CD4-positive, CD25-positive, alpha-beta regulatory T cell (primary cell): ENCODE results near the gene SULF2. TPM values are rescaled to one million over a fixed set of nuclear protein-coding genes. Genes with fewer than 3 reads are reported as not detected.

Experiments
- ATAC-seq, 2 donors: fragments of 150-1000 bp; cut with Tn5 transposase; one replicate each; pipeline ENCODE4 v1.10.0; 2021; ENCODE audit warnings: low read depth in 2 of 2, moderate number of reproducible peaks in 2 of 2, moderate library complexity in 1 of 2
- DNase-seq, 3 donors: peaks; one replicate each; pipeline versions ENCODE4 v3.0.0 to v3.0.0-alpha.2; 2012 to 2022; ENCODE audit warnings: mixed read lengths in 1 of 3
- H3K27ac ChIP-seq: one replicate; pipeline ENCODE4 v1.7.0; 2013; ENCODE audit warnings: mild to moderate bottlenecking, low read length; ENCODE audit not compliant: insufficient read depth, poor library complexity, severe bottlenecking
- H3K27me3 ChIP-seq: one replicate; pipeline ENCODE4 v1.7.0; 2013; ENCODE audit warnings: low read length; ENCODE audit not compliant: control insufficient read depth, insufficient read depth
- H3K36me3 ChIP-seq: one replicate; pipeline ENCODE4 v1.7.0; 2013; ENCODE audit warnings: mild to moderate bottlenecking, low read length, moderate library complexity; ENCODE audit not compliant: control insufficient read depth, insufficient read depth
- H3K4me1 ChIP-seq: 2 replicates; pipeline ENCODE4 v1.7.0; 2013; ENCODE audit warnings: mild to moderate bottlenecking, low read length; ENCODE audit not compliant: insufficient read depth, control insufficient read depth, poor library complexity, severe bottlenecking
- H3K4me3 ChIP-seq: one replicate; pipeline ENCODE4 v1.7.0; 2013; ENCODE audit warnings: low read depth, mild to moderate bottlenecking, low read length, moderate library complexity
- H3K9me3 ChIP-seq, 2 experiments: 1 replicate in 1 of 2; 2 replicates in 1 of 2; pipeline ENCODE4 v1.7.0; 2013; ENCODE audit warnings: low read length in 2 of 2, mild to moderate bottlenecking in 1 of 2, moderate library complexity in 1 of 2; ENCODE audit not compliant: control insufficient read depth in 2 of 2
- H3K27ac Mint-ChIP-seq, 3 donors: one replicate each; pipeline ENCODE4 v1.8.0; 2020 to 2022; ENCODE audit warnings: mild to moderate bottlenecking in 3 of 3, mixed read lengths in 3 of 3, moderate library complexity in 2 of 3
- H3K27me3 Mint-ChIP-seq: one replicate; pipeline ENCODE4 v1.8.0; 2022; ENCODE audit warnings: mild to moderate bottlenecking, mixed read lengths
- H3K36me3 Mint-ChIP-seq: one replicate; pipeline ENCODE4 v1.8.0; 2020; ENCODE audit warnings: mixed read lengths
- H3K4me1 Mint-ChIP-seq, 4 donors: one replicate each; pipeline ENCODE4 v1.8.0; 2020 to 2022; ENCODE audit warnings: mixed read lengths in 4 of 4, mild to moderate bottlenecking in 1 of 4
- H3K4me3 Mint-ChIP-seq, 4 donors: one replicate each; pipeline ENCODE4 v1.8.0; 2020 to 2022; ENCODE audit warnings: mild to moderate bottlenecking in 4 of 4, mixed read lengths in 4 of 4, moderate library complexity in 3 of 4
- H3K9me3 Mint-ChIP-seq, 7 donors: one replicate each; pipeline ENCODE4 v1.8.0; 2020 to 2022; ENCODE audit warnings: mixed read lengths in 7 of 7, mild to moderate bottlenecking in 3 of 7, moderate library complexity in 2 of 7
- polyA plus RNA-seq, 4 donors: library from polyadenylated mRNA; unstranded; fragments of 300-500 nt; fragmentation: Illumina TruSeq; gene quantifications; one replicate each; pipeline ENCODE4 v1.2.3, GENCODE V29; 2021
- total RNA-seq: library from RNA; stranded (reverse); gene quantifications from one replicate; pipeline ENCODE4 v1.2.3, GENCODE V29; 2022

Gene SULF2
- total and polyA plus RNA-seq, 5 donors from 2014 or later, result 0.33 to 1.2 (median 0.74) TPM; not detected in 1

DNA sequence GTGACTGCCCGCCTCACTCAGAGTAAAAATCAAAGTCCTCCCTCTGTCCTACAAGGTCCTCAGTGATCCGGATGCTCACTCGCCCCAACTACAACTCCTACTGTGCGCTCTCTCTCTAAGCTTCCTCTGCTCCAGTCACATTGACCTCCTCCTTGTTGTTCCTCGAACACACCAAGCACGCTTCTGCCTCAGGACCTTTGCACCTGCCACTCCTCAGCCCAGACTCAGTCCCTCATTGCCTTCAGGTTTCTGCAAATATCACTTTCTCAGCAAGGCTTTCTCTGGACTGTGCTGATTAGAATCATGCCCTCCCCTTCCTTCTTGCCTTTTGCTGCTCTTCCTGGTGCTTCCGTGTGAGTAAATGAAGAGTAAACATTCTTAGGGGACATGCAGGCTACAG is 41.6 kb downstream of the SULF2 start:
- H3K4me1 ChIP-seq, result peaks cover 5% of the 10 kb centered on the region
- no peak overlapping the region for H3K27ac ChIP-seq
- peaks cover 10% of the 10 kb centered on the region for H3K27me3 Mint-ChIP-seq
- H3K4me3 Mint-ChIP-seq, result no peak overlapping the region
- DNase-seq (no peak), ATAC-seq (no peak)
- H3K36me3 Mint-ChIP-seq, result no peaks in the 10 kb centered on the region
- no peaks in the 10 kb centered on the region for H3K9me3 Mint-ChIP-seq
- H3K9me3 ChIP-seq, result no peaks in the 10 kb centered on the region
- H3K27me3 ChIP-seq, result no peaks in the 10 kb centered on the region
- no peak overlapping the region for H3K4me3 ChIP-seq
- peaks cover 1 to 9% (median 3%) of the 10 kb centered on the region in 4 donors for H3K4me1 Mint-ChIP-seq
- H3K27ac Mint-ChIP-seq, result peak overlapping the region in 1 of 3 donors; percentile 5
- H3K36me3 ChIP-seq, result no peaks in the 10 kb centered on the region

DNA sequence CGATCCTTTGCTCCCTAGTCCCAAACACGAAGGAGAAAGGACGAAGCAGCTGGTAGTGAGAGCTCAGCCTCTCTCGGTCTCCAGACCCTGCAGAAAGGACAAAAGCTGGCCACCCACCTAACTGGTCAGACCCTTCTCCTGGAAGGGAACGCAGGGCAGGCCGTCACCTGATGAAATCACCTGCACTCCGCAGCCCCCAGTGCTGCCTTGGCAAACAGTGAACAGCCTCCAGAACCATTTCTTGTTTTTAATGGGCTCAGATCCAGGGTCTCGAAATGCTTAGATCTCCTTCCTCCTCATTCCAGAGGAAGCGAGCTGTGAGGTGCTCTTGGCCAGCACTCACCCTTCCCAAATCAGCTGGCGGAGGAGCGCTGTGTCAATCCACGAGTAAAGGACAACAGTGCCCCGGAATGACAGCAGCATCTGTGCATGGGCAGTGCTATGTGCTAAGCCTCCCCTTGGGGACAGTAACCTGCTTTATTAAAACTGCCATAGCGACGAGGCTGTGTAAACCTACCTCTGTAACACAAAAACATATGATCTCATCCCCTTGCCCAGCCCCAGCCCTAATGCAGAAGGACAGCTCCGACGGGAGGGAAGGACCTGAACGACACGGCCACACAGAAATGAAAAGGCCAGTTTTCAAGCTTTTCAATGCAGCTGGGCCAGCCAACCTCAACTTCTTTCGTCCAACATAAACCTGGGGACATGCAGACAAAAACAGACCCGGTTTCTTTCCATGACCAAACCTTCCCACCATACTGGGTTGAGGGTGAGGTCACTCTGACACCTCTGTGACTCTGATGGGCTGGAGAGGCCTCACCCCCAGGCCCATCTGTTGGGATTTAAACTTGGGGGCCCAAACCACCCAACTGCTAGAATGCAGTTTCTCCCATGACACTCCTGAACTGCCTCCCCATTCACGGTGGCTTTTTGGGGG is 43.3 kb downstream of the SULF2 start:
- H3K27me3 ChIP-seq, result no peaks in the 10 kb centered on the region
- Mint-ChIP-seq H3K4me3 (no peak overlapping the region), H3K4me1 (no peaks in the 10 kb centered on the region), H3K27ac (peak overlapping the region in 2 of 3 donors; percentile 65 to 86), H3K27me3 (peaks cover 6% of the 10 kb centered on the region), H3K9me3 (no peaks in the 10 kb centered on the region), H3K36me3 (no peaks in the 10 kb centered on the region)
- H3K4me1 ChIP-seq, result no peaks in the 10 kb centered on the region
- DNase-seq (no peak), ATAC-seq (no peak)
- H3K27ac ChIP-seq, result no peak overlapping the region
- no peaks in the 10 kb centered on the region for H3K36me3 ChIP-seq
- H3K9me3 ChIP-seq, result no peaks in the 10 kb centered on the region
- H3K4me3 ChIP-seq, result no peak overlapping the region

DNA sequence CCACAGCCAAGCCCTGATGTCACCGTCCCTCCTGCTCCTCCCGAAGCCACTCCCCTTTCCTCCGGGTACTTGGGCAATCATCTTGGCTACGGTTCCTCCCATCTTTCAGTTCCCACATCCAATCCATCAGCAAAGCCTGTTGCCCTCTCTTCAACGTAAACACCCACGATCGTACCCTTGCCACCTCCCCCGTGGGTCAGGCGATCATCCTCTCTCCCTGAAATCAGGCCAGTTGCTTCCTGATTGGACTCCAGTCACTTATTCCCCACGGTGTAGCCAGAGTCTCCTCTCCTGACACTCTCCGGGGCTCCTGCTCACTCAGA is 44.5 kb downstream of the SULF2 start:
- H3K4me3 Mint-ChIP-seq, result no peak overlapping the region

DNA sequence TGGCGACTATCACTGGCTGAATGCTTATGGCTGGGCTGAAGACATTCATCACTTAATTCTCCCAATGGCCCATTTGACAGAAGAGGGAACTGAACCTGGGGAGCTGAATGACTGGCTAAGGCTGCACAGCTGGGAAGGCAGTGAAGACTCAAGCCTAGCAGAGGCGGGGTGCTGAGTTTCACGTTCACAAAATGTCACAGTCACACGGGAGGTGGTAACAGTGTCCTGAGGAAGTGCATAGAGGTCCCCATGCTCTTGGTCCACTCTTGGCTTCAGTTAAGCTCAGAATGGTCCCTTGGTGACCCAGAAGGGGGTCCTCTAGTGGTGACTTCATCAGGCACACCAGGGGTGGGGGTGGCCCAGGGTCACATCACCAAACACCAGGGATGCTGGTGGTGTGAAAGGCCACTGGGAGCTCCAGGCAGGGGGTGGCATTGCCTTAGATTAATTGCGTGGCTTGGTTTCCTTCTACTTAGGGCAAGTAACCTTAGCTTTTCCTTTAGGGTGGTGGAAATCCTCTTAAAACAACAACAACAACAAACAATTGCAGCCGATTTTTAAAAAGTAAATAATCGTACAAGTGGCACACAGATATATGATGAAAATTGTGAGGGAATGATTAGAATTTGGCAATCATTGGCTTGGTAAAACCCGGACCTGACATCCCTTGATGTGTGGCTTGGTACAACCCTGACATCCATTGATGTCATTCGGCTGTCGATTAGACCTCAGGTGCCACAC is 45.0 kb downstream of the SULF2 start:
- H3K27ac ChIP-seq, result no peak overlapping the region
- H3K4me1 Mint-ChIP-seq, result no peaks in the 10 kb centered on the region
- no peaks in the 10 kb centered on the region for H3K36me3 ChIP-seq
- no peak overlapping the region for H3K27ac Mint-ChIP-seq
- no peaks in the 10 kb centered on the region for H3K9me3 Mint-ChIP-seq
- DNase-seq (no peak), ATAC-seq (peak in 1 of 2 donors; percentile 44)
- H3K9me3 ChIP-seq, result no peaks in the 10 kb centered on the region
- H3K4me3 Mint-ChIP-seq, result no peak overlapping the region
- H3K4me3 ChIP-seq, result no peak overlapping the region
- peaks cover 6% of the 10 kb centered on the region for H3K27me3 Mint-ChIP-seq
- no peaks in the 10 kb centered on the region for H3K4me1 ChIP-seq
- no peaks in the 10 kb centered on the region for H3K36me3 Mint-ChIP-seq
- no peaks in the 10 kb centered on the region for H3K27me3 ChIP-seq

More for the DNA sequence above, 44.5 kb downstream of the SULF2 start:
- Mint-ChIP-seq H3K9me3 (no peaks in the 10 kb centered on the region), H3K27ac (no peak overlapping the region), H3K4me1 (no peaks in the 10 kb centered on the region), H3K36me3 (no peaks in the 10 kb centered on the region), H3K27me3 (peaks cover 6% of the 10 kb centered on the region)
- ATAC-seq (no peak), DNase-seq (no peak)
- Histone ChIP-seq H3K4me1 (no peaks in the 10 kb centered on the region), H3K36me3 (no peaks in the 10 kb centered on the region), H3K27ac (no peak overlapping the region), H3K4me3 (no peak overlapping the region), H3K27me3 (no peaks in the 10 kb centered on the region), H3K9me3 (no peaks in the 10 kb centered on the region)

DNA sequence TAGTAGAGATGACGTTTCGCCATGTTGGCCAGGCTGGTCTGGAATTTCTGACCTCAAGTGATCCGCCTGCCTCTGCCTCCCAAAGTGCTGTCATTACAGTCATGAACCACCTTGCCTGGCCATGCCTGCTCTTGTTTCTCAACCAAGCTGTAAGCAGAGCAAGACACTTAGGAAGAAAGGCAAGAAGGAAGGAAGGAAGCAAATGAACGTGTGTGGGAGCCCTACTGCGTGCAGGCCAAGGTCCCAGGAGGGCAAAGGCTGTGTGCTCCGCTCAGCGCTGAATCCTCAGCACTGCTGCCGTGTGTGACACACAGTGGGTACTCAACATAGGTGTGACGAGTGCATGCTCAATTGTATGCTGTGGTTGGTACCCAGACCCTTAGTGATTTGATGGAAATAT is 47.4 kb downstream of the SULF2 start:
- no peak overlapping the region for H3K4me3 Mint-ChIP-seq
- Histone ChIP-seq H3K27me3 (no peaks in the 10 kb centered on the region), H3K36me3 (no peaks in the 10 kb centered on the region), H3K4me1 (no peaks in the 10 kb centered on the region), H3K4me3 (no peak overlapping the region), H3K27ac (no peak overlapping the region), H3K9me3 (no peaks in the 10 kb centered on the region)
- peaks cover 0 to 9% (median 0%) of the 10 kb centered on the region in 4 donors for H3K4me1 Mint-ChIP-seq
- H3K36me3 Mint-ChIP-seq, result no peaks in the 10 kb centered on the region
- DNase-seq (no peak), ATAC-seq (no peak)
- H3K27ac Mint-ChIP-seq, result no peak overlapping the region
- H3K27me3 Mint-ChIP-seq, result peaks cover 10% of the 10 kb centered on the region
- H3K9me3 Mint-ChIP-seq, result no peaks in the 10 kb centered on the region

DNA sequence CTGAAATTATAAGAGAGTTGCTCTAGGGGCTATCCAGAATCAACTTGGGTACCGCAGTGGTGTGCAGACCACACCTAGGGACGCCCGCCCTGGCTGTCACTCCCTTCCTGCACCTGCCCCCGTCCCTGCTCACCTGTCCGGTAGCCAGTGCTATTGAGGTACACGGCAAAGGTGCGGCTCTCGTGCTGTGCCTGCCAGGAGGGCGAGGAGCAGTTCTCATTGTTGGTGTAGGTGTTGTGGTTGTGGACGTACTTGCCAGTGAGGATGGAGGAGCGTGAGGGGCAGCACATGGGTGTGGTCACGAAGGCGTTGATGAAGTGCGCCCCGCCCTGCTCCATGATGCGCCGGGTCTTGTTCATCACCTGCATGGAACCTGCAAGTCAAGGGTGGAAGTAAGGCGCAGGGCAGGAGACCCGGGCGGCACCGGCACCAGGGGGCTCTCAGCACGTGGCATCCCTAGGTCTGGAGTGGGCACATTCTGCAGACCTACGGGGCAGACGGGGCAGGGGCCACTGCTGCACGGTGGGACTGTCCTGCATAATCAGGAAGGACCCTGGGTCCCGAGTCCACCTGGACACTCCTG is 48.6 kb downstream of the SULF2 start:
- H3K4me3 ChIP-seq, result no peak overlapping the region
- H3K27me3 ChIP-seq, result no peaks in the 10 kb centered on the region
- H3K4me1 Mint-ChIP-seq, result peaks cover 0 to 9% (median 0%) of the 10 kb centered on the region in 4 donors
- H3K27ac Mint-ChIP-seq, result no peak overlapping the region
- no peaks in the 10 kb centered on the region for H3K9me3 ChIP-seq
- no peaks in the 10 kb centered on the region for H3K4me1 ChIP-seq
- DNase-seq, result no peak
- no peak overlapping the region for H3K27ac ChIP-seq
- H3K4me3 Mint-ChIP-seq, result no peak overlapping the region
- H3K27me3 Mint-ChIP-seq, result peaks cover 10% of the 10 kb centered on the region
- no peaks in the 10 kb centered on the region for H3K36me3 Mint-ChIP-seq
- no peaks in the 10 kb centered on the region for H3K36me3 ChIP-seq
- ATAC-seq, result no peak
- no peaks in the 10 kb centered on the region for H3K9me3 Mint-ChIP-seq

DNA sequence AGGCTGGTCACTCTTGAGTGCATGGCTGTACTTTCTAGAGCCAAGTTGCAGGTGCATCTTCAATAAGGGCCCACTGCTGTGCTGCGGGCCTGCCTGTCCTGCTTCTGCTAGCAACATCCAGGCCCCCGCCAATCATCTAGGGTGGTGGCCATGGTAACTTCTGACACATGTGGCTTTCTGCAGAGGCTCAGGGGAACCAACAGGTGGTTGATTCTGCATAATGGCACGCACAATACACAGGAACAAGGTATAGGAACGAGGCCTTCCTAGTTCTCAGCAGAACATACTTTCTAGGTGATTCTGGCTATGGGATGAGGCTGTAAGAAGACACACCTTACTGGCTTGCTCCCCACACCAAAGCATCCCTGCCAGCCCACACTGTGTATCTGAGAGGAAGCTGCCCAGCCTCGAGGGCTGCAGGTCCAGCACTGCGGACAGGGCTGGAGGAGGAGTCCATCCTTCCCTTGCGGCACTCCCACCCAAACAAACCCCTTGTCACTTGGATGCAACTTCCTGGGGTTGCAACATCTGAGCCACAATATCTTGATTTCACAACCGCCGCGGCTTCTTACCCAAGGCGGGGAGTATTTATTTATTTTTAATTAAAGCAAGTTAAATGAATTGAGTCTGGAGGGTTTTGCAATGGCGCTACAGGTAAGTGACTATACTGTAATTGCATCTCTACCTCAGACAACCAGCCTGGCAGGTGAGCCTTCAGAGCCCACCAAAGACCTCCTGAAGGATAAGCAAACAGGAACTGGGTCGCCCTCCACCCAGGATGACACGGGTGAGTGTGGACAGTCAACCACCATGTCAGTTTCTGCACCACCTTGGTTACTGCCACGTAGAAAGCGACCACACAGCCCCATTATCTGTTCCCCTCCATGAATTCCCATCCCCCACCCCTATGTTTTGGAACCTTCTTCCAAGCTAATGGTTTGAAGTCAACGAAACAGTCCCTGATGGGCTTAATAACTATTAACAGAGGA is 49.6 kb downstream of the SULF2 start:
- H3K4me1 Mint-ChIP-seq, result peaks cover 0 to 9% (median 0%) of the 10 kb centered on the region in 4 donors
- ATAC-seq, result no peak
- no peaks in the 10 kb centered on the region for H3K36me3 ChIP-seq

More for the DNA sequence above, 49.6 kb downstream of the SULF2 start:
- no peaks in the 10 kb centered on the region for H3K4me1 ChIP-seq
- H3K4me3 ChIP-seq, result no peak overlapping the region
- no peak overlapping the region for H3K4me3 Mint-ChIP-seq
- H3K27me3 ChIP-seq, result no peaks in the 10 kb centered on the region
- no peaks in the 10 kb centered on the region for H3K36me3 Mint-ChIP-seq
- no peaks in the 10 kb centered on the region for H3K9me3 ChIP-seq
- no peak overlapping the region for H3K27ac Mint-ChIP-seq
- H3K9me3 Mint-ChIP-seq, result no peaks in the 10 kb centered on the region
- peaks cover 4% of the 10 kb centered on the region for H3K27me3 Mint-ChIP-seq
- H3K27ac ChIP-seq, result no peak overlapping the region
- DNase-seq, result no peak
